SU-DHL-6 (cell line): ENCODE measurements around the gene CFAP99.

Experiments
- EZH2phosphoT487 ChIP-seq: fragments of 200-600 bp; sonication (generic), shearing (Covaris generic); conservative IDR thresholded peaks from 2 replicates; pipeline ENCODE4 v1.6.1; 2018; ENCODE audit warnings: mild to moderate bottlenecking, antibody characterized with exemption, low read length, moderate library complexity, mixed read lengths
- TF ChIP-seq, protein P1 (sequence below): fragments of 200-600 bp; sonication (generic); IDR thresholded peaks from one replicate; pipeline ENCODE4 v1.5.1; 2017; ENCODE audit warnings: antibody characterized with exemption, mild to moderate bottlenecking, low read length, moderate library complexity; ENCODE audit not compliant: insufficient read depth, poor library complexity, severe bottlenecking

DNA sequence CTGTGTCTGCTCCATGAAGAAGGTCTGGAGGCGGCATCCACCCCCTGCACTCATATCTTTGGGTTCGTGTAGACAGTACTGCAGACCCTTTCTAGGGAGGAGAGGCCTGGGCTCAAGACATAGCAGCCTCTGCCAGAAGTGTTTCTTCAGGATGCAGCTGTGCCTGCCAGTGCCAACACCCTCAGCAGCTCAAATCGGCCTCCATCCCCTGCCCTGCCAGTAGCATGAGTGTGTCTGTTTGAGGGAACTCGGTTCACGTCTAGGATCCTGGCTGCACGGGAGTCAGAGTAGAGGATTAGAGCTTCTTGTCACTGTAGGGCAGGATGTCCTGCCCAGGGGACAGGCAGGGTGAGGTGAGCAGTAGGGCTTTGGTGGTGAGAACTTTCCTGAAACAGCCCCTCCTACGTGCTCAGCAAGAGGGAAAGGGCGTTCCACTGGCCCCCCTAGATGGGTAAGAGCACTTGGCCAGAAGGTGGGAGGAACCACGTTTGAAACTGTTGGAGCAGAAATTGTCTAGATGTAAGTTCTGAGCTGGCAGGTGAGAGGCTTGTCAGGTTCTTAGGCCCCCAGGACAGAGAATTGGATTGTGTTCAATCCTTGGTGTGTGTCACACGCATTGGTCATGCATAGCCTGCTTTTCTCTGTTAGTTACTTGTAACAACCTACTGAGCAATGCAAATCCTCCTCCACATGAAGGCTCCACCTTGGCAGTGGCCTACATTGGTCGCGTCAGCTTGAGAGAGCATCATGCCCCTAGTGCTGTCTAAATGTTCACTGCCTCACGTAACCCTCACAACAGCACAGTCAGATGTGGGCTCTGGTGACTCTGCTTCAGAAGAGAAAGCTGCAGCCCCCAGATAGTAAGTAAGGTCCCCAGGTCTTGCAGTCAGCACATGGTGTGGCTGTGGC lies 91.8 kb downstream of the CFAP99 start:
- TF ChIP-seq, protein P1, sequence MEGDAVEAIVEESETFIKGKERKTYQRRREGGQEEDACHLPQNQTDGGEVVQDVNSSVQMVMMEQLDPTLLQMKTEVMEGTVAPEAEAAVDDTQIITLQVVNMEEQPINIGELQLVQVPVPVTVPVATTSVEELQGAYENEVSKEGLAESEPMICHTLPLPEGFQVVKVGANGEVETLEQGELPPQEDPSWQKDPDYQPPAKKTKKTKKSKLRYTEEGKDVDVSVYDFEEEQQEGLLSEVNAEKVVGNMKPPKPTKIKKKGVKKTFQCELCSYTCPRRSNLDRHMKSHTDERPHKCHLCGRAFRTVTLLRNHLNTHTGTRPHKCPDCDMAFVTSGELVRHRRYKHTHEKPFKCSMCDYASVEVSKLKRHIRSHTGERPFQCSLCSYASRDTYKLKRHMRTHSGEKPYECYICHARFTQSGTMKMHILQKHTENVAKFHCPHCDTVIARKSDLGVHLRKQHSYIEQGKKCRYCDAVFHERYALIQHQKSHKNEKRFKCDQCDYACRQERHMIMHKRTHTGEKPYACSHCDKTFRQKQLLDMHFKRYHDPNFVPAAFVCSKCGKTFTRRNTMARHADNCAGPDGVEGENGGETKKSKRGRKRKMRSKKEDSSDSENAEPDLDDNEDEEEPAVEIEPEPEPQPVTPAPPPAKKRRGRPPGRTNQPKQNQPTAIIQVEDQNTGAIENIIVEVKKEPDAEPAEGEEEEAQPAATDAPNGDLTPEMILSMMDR: no peak
- TF ChIP-seq EZH2phosphoT487: no peak
